IgD-negative memory B cell (primary cell): ENCODE data around the gene PROKR1. TPM values are rescaled to one million over a fixed set of nuclear protein-coding genes. Genes with fewer than 3 reads are reported as not detected.
"Not testable (repeated sequence)": the region's sequence is repeated elsewhere in the genome, so short reads cannot be mapped to it uniquely, and the experiment has no call there.

ENCODE experiments used
- H3K27ac Mint-ChIP-seq, 3 donors: one replicate each; pipeline ENCODE4 v1.8.0; 2020 to 2022; ENCODE audit warnings: mild to moderate bottlenecking in 3 of 3, mixed read lengths in 3 of 3, moderate library complexity in 1 of 3
- H3K27me3 Mint-ChIP-seq: one replicate; pipeline ENCODE4 v1.8.0; 2021; ENCODE audit warnings: mixed read lengths
- H3K36me3 Mint-ChIP-seq: one replicate; pipeline ENCODE4 v1.8.0; 2020; ENCODE audit warnings: mild to moderate bottlenecking, mixed read lengths
- H3K4me1 Mint-ChIP-seq, 3 donors: one replicate each; pipeline ENCODE4 v1.8.0; 2020 to 2022; ENCODE audit warnings: mixed read lengths in 3 of 3, mild to moderate bottlenecking in 1 of 3
- H3K4me3 Mint-ChIP-seq, 4 donors: one replicate each; pipeline ENCODE4 v1.8.0; 2020 to 2022; ENCODE audit warnings: mild to moderate bottlenecking in 4 of 4, mixed read lengths in 4 of 4, moderate library complexity in 3 of 4
- H3K9me3 Mint-ChIP-seq, 3 donors: one replicate each; pipeline ENCODE4 v1.8.0; 2020 to 2021; ENCODE audit warnings: mixed read lengths in 3 of 3, mild to moderate bottlenecking in 1 of 3
- polyA plus RNA-seq: library from polyadenylated mRNA; unstranded; fragments of 300-500 nt; fragmentation: Illumina TruSeq; gene quantifications from one replicate; pipeline ENCODE4 v1.2.3, GENCODE V29; 2021

The PROKR1 gene
- polyA plus RNA-seq, 1 donor from 2014 or later = not detected

DNA sequence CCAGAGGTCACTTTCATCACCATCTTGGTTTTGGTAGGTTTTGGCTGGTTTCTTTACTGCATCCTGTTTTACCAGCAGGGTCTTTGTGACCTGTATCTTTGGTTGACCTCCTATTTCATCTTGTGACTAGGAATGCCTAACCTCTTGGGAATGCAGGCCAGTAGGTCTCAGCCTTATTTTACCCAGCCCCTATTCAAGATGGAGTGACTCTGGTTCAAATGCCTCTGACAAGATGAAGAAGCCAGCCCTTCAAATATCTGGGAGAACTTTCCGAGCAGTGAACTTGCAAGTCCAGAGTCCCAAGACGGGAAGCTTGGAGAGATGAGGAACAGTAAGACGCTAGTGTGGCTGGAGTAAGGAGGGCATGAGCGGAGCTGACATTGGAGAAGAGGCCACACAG lies 28.6 kb downstream of the PROKR1 start:
- peaks cover 0 to 9% (median 3%) of the 10 kb centered on the region in 3 donors for H3K9me3 Mint-ChIP-seq
- no peak overlapping the region for H3K4me3 Mint-ChIP-seq
- H3K27ac Mint-ChIP-seq = no peak overlapping the region
- H3K4me1 Mint-ChIP-seq = peaks cover 0 to 2% (median 0%) of the 10 kb centered on the region in 3 donors
- H3K36me3 Mint-ChIP-seq = no peaks in the 10 kb centered on the region
- peaks cover 5% of the 10 kb centered on the region for H3K27me3 Mint-ChIP-seq

DNA sequence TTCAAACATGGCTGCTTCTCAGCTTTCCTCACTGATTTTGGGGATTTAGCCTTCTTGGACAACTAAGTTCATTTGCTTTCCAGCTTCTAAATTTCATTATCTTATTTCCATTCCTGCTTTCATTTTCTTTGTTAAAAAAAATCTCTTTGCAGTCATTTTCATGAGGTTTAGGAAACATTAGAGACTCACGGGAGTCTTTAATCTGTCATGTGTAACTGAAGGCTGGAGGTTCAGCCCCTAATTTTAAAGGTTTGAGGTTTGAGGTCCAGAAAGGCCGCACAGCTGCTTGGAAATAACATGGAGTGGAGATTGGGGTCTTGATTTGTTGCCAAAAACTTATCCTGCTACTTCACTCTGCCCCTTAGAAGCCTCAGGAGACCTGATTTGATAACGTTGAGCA lies 30.3 kb downstream of the PROKR1 start:
- H3K4me1 Mint-ChIP-seq = peaks cover 0 to 2% (median 0%) of the 10 kb centered on the region in 3 donors
- H3K9me3 Mint-ChIP-seq = peaks cover 0 to 3% (median under 1%) of the 10 kb centered on the region in 3 donors
- no peaks in the 10 kb centered on the region for H3K36me3 Mint-ChIP-seq
- H3K27me3 Mint-ChIP-seq = peaks cover 5% of the 10 kb centered on the region
- H3K4me3 Mint-ChIP-seq = no peak overlapping the region
- H3K27ac Mint-ChIP-seq = no peak overlapping the region

DNA sequence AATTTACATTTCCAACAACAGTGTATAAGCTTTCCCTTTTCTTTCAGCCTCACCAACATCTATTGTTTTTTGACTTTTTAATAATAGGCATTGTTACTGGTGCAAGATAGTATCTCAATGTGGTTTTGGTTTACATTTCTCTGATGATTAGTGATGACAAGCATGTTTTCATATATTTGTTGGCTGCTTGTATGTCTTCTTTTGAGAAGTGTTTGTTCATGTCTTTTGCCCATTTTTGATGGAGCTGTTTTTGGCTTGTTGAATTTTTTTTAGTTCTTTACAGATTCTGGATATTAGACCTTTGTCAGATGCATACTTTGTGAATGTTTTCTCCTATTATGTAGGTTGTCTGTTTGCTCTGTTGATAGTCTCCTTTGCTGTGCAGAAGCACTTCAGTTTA lies 32.1 kb downstream of the PROKR1 start:
- Mint-ChIP-seq H3K27me3 (peaks cover 5% of the 10 kb centered on the region), H3K4me1 (peaks cover 0 to 2% (median 0%) of the 10 kb centered on the region in 3 donors), H3K4me3 (no peak overlapping the region), H3K9me3 (peaks cover 0 to 3% (median 1%) of the 10 kb centered on the region in 3 donors), H3K27ac (no peak overlapping the region), H3K36me3 (no peaks in the 10 kb centered on the region)

DNA sequence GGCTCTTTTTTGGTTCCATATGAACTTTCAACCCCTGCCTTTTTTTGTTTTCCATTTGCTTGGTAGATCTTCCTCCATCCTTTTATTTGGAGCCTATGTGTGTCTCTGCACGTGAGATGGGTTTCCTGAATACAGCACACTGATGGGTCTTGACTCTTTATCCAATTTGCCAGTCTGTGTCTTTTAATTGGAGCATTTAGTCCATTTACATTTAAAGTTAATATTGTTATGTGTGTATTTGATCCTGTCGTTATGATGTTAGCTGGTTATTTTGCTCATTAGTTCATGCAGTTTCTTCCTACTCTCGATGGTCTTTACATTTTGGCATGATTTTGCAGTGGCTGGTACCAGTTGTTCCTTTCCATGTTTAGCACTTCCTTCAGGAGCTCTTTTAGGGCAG lies 34.5 kb downstream of the PROKR1 start:
- H3K27me3 Mint-ChIP-seq, H3K9me3 Mint-ChIP-seq, H3K36me3 Mint-ChIP-seq, H3K4me1 Mint-ChIP-seq, H3K4me3 Mint-ChIP-seq, H3K27ac Mint-ChIP-seq: not testable (repeated sequence)

DNA sequence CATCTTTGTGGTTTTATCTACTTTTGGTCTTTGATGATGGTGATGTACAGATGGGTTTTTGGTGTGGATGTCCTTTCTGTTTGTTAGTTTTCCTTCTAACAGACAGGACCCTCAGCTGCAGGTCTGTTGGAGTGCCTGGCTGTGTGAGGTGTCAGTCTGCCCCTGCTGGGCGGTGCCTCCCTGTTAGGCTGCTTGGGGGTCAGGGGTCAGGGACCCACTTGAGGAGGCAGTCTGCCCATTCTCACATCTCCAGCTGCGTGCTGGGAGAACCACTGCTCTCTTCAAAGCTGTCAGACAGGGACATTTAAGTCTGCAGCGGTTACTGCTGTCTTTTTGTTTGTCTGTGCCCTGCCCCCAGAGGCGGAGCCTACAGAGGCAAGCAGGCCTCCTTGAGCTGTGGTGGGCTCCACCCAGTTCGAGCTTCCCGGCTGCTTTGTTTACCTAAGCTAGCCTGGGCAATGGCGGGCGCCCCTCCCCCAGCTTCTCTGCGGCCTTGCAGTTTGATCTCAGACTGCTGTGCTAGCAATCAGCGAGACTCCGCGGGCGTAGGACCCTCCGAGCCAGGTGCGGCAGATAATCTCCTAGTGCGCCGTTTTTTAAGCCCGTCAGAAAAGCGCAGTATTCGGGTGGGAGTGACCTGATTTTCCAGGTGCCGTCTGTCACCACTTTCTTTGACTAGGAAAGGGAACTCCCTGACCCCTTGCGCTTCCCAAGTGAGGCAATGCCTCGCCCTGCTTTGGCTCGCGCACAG lies 36.0 kb downstream of the PROKR1 start:
- H3K36me3 Mint-ChIP-seq, H3K9me3 Mint-ChIP-seq, H3K27me3 Mint-ChIP-seq, H3K27ac Mint-ChIP-seq, H3K4me1 Mint-ChIP-seq: not testable (repeated sequence)
- peak overlapping the region in 3 of 4 donors; percentile 49 to 83 (median 72) for H3K4me3 Mint-ChIP-seq

DNA sequence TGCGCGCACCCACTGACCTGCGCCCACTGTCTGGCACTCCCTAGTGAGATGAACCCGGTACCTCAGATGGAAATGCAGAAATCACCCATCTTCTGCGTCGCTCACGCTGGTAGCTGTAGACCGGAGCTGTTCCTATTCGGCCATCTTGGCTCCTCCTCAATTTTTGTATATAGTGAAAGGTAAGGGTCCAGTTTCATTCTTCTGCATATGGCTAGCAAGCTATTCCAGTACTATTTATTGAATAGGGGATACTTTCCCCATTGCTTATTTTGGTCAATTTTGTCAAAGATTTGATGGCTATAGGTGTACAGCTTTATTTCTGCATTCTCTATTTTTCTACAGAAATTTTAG lies 36.5 kb downstream of the PROKR1 start:
- H3K27me3 Mint-ChIP-seq, H3K9me3 Mint-ChIP-seq, H3K4me1 Mint-ChIP-seq, H3K27ac Mint-ChIP-seq, H3K36me3 Mint-ChIP-seq: not testable (repeated sequence)
- H3K4me3 Mint-ChIP-seq = peak overlapping the region in 3 of 4 donors; percentile 49 to 83 (median 72)

DNA sequence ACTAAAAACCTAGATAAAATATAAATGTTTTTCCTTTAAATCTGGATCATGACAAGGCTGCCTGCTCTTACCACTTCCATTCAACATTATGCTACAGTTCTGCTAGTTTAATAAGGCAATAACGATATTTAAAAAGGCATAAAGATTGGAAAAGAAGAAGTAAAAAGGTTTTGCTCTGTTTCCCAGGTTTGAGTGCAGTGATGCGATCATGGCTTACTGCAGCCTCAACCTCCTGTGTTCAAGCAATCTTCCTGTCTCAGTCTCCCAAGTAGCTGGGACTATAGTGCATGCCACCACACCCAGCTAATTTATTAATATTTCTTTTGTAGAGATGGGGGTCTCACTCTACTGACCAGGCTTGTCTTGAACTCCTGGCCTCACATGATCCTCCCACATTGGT lies 40.8 kb downstream of the PROKR1 start:
- H3K36me3 Mint-ChIP-seq = peaks cover 8% of the 10 kb centered on the region
- no peak overlapping the region for H3K27ac Mint-ChIP-seq
- H3K9me3 Mint-ChIP-seq = peaks cover 0 to 2% (median 0%) of the 10 kb centered on the region in 3 donors
- peaks cover 2 to 7% (median 6%) of the 10 kb centered on the region in 3 donors for H3K4me1 Mint-ChIP-seq
- peaks cover 2% of the 10 kb centered on the region for H3K27me3 Mint-ChIP-seq
- H3K4me3 Mint-ChIP-seq = no peak overlapping the region

DNA sequence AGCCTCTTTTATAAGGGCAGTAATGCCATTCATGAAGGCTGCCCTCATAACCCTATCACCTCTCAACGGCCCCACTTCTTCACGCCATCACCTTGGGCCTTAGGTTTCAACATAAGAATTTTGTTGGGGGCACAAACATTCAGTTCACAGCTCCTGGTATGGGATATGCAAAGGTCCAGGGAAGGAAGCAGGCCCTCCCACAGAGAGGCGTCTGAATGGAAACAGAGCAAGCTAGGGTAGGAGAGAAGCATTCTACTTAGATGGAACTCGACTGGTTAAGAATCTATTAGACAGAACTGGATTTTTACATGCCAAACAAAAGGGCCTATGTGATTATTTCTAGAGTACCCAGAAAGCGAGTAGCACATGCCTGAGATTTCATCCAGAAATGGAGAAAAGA lies 42.8 kb downstream of the PROKR1 start:
- H3K9me3 Mint-ChIP-seq = peaks cover 0 to 2% (median 0%) of the 10 kb centered on the region in 3 donors
- no peaks in the 10 kb centered on the region for H3K27me3 Mint-ChIP-seq
- no peak overlapping the region for H3K4me3 Mint-ChIP-seq
- H3K36me3 Mint-ChIP-seq = peaks cover 5% of the 10 kb centered on the region
- H3K27ac Mint-ChIP-seq = no peak overlapping the region
- peaks cover 19 to 24% (median 21%) of the 10 kb centered on the region in 3 donors for H3K4me1 Mint-ChIP-seq

DNA sequence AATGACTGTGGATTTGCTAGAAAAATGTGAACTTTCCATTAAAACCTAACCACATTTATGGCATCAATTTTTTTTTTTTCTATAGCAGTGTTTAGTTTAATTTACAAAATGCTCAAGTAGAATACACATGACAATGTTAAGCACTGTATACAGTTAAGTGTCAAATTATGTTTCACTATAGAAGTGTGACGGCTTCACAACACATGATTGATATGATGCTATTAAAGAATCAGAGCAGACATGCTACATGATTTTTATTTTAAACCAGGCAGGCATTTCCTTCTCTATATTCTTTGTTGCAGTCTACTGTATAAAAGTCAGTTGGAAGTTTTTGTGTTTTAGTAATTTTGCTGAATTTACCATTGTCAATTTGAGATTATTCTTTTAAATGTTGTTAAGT lies 43.6 kb downstream of the PROKR1 start:
- H3K27ac Mint-ChIP-seq = no peak overlapping the region
- no peaks in the 10 kb centered on the region for H3K27me3 Mint-ChIP-seq
- H3K9me3 Mint-ChIP-seq = peaks cover 0 to 2% (median 0%) of the 10 kb centered on the region in 3 donors
- no peak overlapping the region for H3K4me3 Mint-ChIP-seq
- H3K4me1 Mint-ChIP-seq = peaks cover 24 to 29% (median 27%) of the 10 kb centered on the region in 3 donors
- H3K36me3 Mint-ChIP-seq = no peaks in the 10 kb centered on the region

DNA sequence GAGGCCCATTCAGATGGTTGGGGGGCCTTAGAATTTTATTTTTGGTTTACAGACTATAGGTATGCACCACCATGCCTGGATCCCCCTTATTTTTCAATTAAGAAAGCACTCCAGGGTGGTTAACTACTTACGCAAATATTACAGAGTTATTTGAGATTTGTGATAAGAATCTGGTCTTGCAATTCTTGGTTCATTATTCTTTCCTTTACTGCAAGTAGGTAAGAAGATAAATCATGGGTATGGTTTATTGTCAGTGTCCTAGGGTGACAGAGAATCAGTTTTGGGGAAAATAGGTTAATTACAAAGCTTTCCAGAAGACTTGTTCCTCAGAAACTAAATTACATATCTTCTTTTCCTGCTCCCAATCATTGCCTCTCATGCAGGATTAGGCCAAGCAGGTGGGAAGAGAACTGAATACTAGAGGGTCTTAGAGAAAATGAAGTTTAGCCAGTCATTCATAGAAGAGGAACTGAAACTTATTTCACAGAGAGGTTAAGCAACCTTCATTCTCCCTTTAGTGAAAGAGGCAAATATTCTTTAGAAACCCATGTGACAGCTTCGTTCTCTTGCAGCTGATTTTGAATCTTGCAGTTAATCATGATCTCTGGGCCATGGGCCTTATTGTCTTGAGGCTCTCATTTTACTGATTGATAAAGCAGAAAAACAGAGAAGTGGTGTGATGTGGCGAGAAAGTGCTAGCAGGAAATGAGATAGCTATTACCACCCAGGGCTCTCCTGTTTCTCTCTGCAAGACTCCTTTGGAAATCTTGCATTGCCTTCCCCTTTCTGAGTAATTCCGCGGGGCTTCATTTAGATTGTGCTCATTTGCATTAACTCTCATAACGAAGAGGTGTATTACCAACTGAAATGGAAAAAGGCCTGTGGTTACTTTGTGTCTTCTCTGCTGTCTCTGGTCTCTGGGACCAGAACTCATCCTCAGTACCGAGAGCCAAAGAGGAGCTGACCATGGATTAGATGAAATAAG lies 46.5 kb downstream of the PROKR1 start:
- H3K4me3 Mint-ChIP-seq = peak overlapping the region; percentile 2 to 85 (median 50)
- H3K4me1 Mint-ChIP-seq = peaks cover 27 to 34% (median 29%) of the 10 kb centered on the region in 3 donors
- peaks cover 0 to 2% (median 0%) of the 10 kb centered on the region in 3 donors for H3K9me3 Mint-ChIP-seq
- no peaks in the 10 kb centered on the region for H3K27me3 Mint-ChIP-seq
- H3K27ac Mint-ChIP-seq = peak overlapping the region; percentile 29 to 86 (median 36)
- no peaks in the 10 kb centered on the region for H3K36me3 Mint-ChIP-seq

DNA sequence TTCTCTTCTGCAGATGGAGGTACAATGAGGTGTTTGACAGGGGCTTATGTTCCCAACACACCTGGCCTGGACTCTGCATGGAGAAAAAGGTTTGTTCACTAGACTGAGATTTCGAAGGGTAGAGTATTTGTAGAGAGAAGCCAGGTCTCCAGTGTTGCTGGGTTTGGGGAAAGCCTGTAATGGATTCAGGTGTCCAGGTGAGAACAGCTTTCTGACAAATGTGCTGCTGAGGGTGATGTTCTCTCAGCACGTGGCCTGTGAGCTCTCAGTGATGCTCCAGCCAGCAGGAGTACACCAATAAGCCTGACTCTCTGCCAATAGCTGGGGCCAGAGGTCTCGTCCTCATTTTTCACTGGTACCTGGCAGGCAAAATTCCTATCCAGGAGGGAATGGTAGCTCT lies 47.5 kb downstream of the PROKR1 start:
- Mint-ChIP-seq H3K9me3 (peaks cover 0 to 2% (median 0%) of the 10 kb centered on the region in 3 donors), H3K27me3 (peaks cover 1% of the 10 kb centered on the region), H3K4me1 (peaks cover 27 to 34% (median 29%) of the 10 kb centered on the region in 3 donors), H3K36me3 (no peaks in the 10 kb centered on the region), H3K27ac (peak overlapping the region in 2 of 3 donors; percentile 29 to 86), H3K4me3 (peak overlapping the region in 2 of 4 donors; percentile 44 to 85)

DNA sequence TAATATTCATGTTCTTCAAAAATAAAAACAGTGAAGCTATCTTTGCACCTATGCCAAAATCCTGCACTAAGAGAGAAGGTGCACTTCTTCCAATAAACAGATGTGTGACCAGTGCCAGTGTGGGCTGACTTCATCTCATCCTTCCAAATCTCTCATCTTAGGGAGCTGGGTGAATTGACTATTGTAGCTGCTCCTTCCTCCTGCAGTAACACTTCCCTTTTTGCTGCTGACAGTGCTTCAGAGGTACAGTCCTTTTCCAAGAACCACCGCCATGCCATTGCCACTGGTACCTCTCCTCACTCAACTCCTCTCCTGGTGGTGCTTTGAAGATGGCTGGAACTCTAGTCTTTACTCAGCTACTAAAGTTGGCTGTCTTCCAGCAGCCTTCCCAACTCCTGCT lies 49.1 kb downstream of the PROKR1 start:
- Mint-ChIP-seq H3K27me3 (peaks cover 4% of the 10 kb centered on the region), H3K9me3 (peaks cover 0 to 2% (median 0%) of the 10 kb centered on the region in 3 donors), H3K36me3 (no peaks in the 10 kb centered on the region), H3K4me3 (no peak overlapping the region), H3K4me1 (peaks cover 27 to 35% (median 29%) of the 10 kb centered on the region in 3 donors), H3K27ac (peak overlapping the region in 1 of 3 donors; percentile 14)

DNA sequence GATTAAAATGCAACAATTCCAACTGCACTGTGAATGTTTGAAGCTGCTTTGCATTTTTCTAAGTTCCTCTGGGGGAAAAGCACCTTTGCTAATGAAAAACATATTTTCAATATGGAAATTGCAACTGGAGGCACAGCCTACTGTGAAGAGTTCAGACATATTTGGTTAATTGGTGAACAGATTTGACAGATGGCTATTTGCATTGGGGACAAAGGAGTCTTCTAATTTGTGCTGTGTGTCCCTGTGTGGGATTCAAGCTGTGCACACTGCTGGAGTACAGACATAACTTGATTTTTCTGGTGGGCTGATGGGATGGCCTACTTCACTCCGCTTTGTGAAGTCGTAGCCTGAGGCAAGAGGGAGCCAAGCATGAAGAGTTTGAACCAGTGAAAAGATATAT lies 50.6 kb downstream of the PROKR1 start:
- Mint-ChIP-seq H3K27ac (no peak overlapping the region), H3K4me1 (peaks cover 27 to 35% (median 29%) of the 10 kb centered on the region in 3 donors), H3K36me3 (no peaks in the 10 kb centered on the region), H3K4me3 (no peak overlapping the region), H3K27me3 (peaks cover 4% of the 10 kb centered on the region), H3K9me3 (no peaks in the 10 kb centered on the region)

DNA sequence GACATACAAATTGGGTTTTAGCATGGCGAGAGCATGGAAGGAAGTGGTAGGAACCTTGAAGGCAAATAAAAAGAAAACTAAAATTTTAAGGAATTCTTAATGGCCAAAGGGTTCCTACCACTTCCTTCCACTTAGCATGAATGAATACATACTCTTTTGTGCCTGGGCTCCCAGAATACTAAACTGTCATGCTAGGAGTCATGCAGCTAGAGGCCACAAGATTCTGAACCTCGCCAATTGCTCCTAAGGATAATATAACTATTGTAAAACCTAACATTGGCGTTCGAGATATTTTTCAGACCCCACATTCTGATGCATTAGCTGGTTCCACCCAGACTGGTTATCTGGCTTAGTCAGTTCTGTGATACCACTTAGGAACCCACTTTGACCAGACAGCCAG lies 52.6 kb downstream of the PROKR1 start:
- Mint-ChIP-seq H3K9me3 (no peaks in the 10 kb centered on the region), H3K27me3 (peaks cover 4% of the 10 kb centered on the region), H3K4me3 (no peak overlapping the region), H3K4me1 (peaks cover 8 to 16% (median 14%) of the 10 kb centered on the region in 3 donors), H3K27ac (no peak overlapping the region), H3K36me3 (no peaks in the 10 kb centered on the region)

DNA sequence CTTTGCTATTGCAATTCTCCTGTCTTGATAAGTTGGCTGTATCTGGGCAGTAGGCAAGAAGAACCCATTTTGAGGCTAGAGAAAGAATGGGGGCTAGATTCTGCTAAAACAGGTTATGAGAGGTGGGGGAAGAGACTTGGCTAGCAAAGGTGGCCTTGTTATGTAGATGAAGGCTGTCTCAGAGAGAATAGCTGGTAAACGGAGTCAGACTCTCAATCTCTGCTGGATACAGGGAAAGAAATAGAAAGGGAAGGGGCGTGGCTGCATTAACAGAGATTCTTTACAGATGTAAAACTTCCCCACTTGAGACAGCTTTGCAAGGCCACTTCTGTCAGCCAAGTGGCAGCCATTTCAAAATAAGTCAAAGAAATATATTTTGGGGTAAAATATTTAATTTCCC lies 53.2 kb downstream of the PROKR1 start:
- peaks cover 8 to 13% (median 11%) of the 10 kb centered on the region in 3 donors for H3K4me1 Mint-ChIP-seq
- H3K4me3 Mint-ChIP-seq = no peak overlapping the region
- H3K9me3 Mint-ChIP-seq = no peaks in the 10 kb centered on the region
- H3K27me3 Mint-ChIP-seq = peaks cover 4% of the 10 kb centered on the region
- no peaks in the 10 kb centered on the region for H3K36me3 Mint-ChIP-seq
- no peak overlapping the region for H3K27ac Mint-ChIP-seq
